Astrocyte of the cerebellum (primary cell): ENCODE measurements around the gene IL21R.
A peak's percentile ranks its signal among the peaks of the same experiment; 100 is the strongest.

Experiments
- DNase-seq: peaks from one replicate; pipeline ENCODE4 v3.0.0-alpha.2; 2011; ENCODE audit warnings: low read depth
- H3K4me3 ChIP-seq: 2 replicates; pipeline ENCODE4 v1.5.1; 2011; ENCODE audit warnings: mild to moderate bottlenecking, low read depth, low read length, moderate library complexity
- in situ Hi-C: cut with HindIII; loops from 2 replicates; pipeline ENCODE4 v1.10.0; 2017; ENCODE audit warnings: low sequenced_read_pairs
- TF ChIP-seq, protein P1 (sequence below): IDR thresholded peaks from 2 replicates; pipeline ENCODE4 v1.5.1; 2012; ENCODE audit warnings: low read length, low read depth, moderate library complexity, mild to moderate bottlenecking; ENCODE audit errors: missing control alignments

The IL21R gene

DNA sequence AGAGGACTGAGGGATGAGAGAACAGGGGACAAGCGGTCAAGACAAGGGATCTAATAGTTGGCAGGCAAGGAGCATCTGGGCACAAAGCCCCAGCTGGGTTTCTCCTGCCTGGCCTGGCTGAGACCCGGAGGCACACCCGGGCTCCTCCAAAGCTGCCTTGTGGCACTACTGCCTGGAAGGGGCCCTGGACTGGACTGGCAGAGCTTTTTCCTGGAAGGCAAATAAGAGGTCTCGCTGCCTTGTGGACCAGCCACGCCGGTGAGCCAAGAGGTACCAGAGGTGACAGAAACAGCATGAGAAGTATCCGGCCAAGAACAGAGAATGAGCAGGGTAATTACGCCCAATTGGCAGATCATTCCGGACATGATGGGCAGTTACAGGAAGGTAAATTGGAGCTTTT is 83.2 kb downstream of the IL21R start:
- H3K4me3 ChIP-seq: no peak overlapping the region
- DNase-seq: no peak
- in situ Hi-C loops: no loop called here
- TF ChIP-seq, protein P1, sequence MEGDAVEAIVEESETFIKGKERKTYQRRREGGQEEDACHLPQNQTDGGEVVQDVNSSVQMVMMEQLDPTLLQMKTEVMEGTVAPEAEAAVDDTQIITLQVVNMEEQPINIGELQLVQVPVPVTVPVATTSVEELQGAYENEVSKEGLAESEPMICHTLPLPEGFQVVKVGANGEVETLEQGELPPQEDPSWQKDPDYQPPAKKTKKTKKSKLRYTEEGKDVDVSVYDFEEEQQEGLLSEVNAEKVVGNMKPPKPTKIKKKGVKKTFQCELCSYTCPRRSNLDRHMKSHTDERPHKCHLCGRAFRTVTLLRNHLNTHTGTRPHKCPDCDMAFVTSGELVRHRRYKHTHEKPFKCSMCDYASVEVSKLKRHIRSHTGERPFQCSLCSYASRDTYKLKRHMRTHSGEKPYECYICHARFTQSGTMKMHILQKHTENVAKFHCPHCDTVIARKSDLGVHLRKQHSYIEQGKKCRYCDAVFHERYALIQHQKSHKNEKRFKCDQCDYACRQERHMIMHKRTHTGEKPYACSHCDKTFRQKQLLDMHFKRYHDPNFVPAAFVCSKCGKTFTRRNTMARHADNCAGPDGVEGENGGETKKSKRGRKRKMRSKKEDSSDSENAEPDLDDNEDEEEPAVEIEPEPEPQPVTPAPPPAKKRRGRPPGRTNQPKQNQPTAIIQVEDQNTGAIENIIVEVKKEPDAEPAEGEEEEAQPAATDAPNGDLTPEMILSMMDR: no peak

DNA sequence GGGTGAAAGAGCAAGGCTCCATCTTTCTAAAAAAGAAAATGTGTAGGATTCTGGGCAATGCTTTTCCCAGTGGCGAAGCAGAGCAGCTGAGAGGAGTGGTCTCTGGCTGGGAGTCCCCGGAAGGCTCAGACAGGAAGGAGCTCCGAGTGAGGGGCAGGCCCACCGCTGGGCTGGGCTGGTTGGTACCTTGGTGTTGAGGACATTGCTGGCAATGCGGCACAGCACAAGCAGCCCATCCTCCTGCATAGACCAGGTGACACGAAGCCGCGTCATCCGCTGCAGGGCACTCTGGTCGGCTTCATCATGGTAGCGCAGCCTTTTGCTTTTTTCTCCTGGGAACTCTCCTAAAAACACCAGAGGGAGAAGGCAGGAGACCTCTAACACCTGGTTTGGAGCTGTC is 83.8 kb downstream of the IL21R start:
- TF ChIP-seq, protein P1: no peak
- in situ Hi-C loops: no loop called here

DNA sequence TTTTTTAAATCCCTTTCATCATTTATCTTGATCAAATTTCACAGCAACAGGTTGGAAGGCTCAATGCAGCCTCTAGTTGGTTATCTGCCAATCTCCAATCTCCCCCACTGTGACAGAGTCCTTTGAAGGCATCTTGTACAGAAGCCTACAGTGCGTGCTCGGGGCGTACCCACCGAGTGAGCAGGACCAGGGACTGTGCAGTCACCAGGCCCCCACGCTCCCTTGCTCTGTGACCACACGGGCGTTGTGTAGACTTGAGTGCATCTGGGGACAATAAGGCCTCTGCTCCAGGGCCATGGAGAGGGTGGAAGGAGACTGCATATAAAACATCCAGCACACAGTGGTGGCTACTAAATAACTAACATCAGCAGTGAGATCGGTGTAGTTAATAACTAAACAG is 84.4 kb downstream of the IL21R start:
- TF ChIP-seq, protein P1: no peak
- in situ Hi-C loops: no loop called here
- H3K4me3 ChIP-seq: no peak overlapping the region
- peak; percentile 36 for DNase-seq

More for the DNA sequence above, 83.8 kb downstream of the IL21R start:
- DNase-seq: no peak
- H3K4me3 ChIP-seq: no peak overlapping the region

DNA sequence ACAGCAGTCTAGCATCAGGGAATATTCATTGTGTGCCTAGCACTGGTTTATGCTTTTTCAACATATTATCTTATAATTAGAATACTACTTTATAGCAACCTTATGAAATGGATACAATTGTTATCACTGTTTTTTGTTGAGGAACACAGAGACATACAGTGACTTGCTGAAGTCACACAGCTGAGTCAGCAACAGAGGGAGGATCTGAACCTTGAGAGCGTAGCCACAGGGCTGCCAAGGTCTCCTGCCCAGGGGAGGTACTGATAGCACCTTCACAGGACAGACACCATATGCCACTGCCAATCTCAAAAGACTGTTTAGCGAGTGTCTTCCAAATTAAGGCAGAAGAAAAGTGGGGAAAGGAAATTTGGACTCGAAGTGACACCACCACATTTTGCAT is 84.8 kb downstream of the IL21R start:
- DNase-seq: no peak
- in situ Hi-C loops: no loop called here
- TF ChIP-seq, protein P1: no peak
- H3K4me3 ChIP-seq: no peak overlapping the region

DNA sequence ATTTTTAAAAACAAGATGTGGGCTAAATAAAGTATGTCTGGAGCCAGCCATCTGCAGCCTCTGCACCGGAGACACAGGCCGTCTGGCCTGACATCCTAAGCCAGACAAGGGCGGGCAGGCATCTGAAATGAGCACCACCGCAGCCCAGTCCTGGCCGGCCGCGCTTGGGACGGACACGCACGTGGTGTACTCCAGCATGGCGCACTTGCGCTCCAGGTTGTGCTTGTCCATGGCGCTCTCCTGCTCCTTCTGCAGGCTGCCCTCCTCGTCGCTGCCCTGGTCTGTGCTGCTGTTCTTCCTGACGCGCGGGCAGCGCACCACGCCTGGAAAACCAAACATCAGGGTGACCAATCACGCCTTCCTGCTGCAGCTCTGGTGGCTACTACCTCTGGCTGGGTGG is 87.4 kb downstream of the IL21R start:
- in situ Hi-C loops: no loop called here
- DNase-seq: no peak
- TF ChIP-seq, protein P1: no peak
- no peak overlapping the region for H3K4me3 ChIP-seq

DNA sequence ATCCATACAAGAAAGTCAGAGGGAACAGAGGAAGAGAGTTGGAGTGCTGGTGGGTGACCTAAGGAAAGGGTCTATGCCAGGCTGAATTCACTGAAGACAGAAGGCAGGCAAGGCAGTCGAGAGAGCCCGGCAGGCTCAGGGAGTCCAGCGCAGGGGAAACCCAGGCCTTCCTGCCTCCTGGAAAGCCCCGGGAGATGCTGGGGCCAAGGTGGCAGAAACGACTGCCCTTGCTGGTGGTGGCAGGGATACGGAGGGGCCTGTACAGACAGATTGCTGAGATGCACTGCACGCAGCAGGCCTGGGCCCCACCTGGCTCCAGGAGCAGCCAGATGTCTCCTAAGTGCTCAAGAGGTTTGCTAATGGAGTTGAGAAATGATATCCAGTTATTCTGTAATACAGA is 87.9 kb downstream of the IL21R start:
- TF ChIP-seq, protein P1: no peak
- no peak overlapping the region for H3K4me3 ChIP-seq
- in situ Hi-C loops: no loop called here
- DNase-seq: no peak
